Neural cell (in vitro differentiated cells): ENCODE data around the gene ROCK2. TPM values are rescaled to one million over a fixed set of nuclear protein-coding genes. Genes with fewer than 3 reads are reported as not detected.

Experiments used
- H2AFZ ChIP-seq: fragments of 200-600, 300-800 bp; sonication (generic), shearing (Covaris generic); 2 replicates; pipeline ENCODE4 v1.6.0; 2014; ENCODE audit warnings: low read depth, mild to moderate bottlenecking, antibody characterized with exemption, low read length, moderate library complexity
- H3F3A ChIP-seq: fragments of 200-600 bp; shearing (Covaris generic); 2 replicates; pipeline ENCODE4 v1.6.1; 2016; ENCODE audit warnings: mild to moderate bottlenecking, moderate library complexity, mixed read lengths, antibody characterized with exemption, low read length; ENCODE audit not compliant: insufficient read depth, poor library complexity, severe bottlenecking
- H3K27ac ChIP-seq: fragments of 200-600, 300-800 bp; sonication (generic), shearing (Covaris generic); 2 replicates; pipeline ENCODE4 v1.5.1; 2014; ENCODE audit warnings: mild to moderate bottlenecking, low read length, moderate library complexity
- H3K27me3 ChIP-seq: fragments of 300-800, 200-600 bp; sonication (generic), shearing (Covaris generic); 2 replicates; pipeline ENCODE4 v1.6.0; 2014; ENCODE audit warnings: mild to moderate bottlenecking, low read depth, low read length, moderate library complexity; ENCODE audit not compliant: insufficient read depth
- H3K36me3 ChIP-seq: fragments of 300-800, 200-600 bp; sonication (generic), shearing (Covaris generic); 2 replicates; pipeline ENCODE4 v1.5.1; 2014; ENCODE audit warnings: mild to moderate bottlenecking, antibody characterized with exemption, low read length, moderate library complexity; ENCODE audit not compliant: insufficient read depth
- H3K4me2 ChIP-seq: fragments of 300-800, 200-600 bp; sonication (generic), shearing (Covaris generic); 2 replicates; pipeline ENCODE4 v1.6.0; 2014; ENCODE audit warnings: mild to moderate bottlenecking, low read length
- H3K4me3 ChIP-seq: fragments of 300-800, 200-600 bp; sonication (generic), shearing (Covaris generic); 2 replicates; pipeline ENCODE4 v1.5.1; 2014; ENCODE audit warnings: mild to moderate bottlenecking, low read length, moderate library complexity
- H3K79me2 ChIP-seq: fragments of 200-600 bp; shearing (Covaris generic); replicated peaks from 2 replicates; pipeline ENCODE4 v1.6.0; 2014; ENCODE audit warnings: mild to moderate bottlenecking, low read length, moderate library complexity; ENCODE audit not compliant: insufficient read depth
- H3K9ac ChIP-seq: fragments of 300-800, 200-600 bp; sonication (generic), shearing (Covaris generic); 2 replicates; pipeline ENCODE4 v1.6.1; 2016; ENCODE audit warnings: mild to moderate bottlenecking, low read length, mixed read lengths
- H3K9me2 ChIP-seq: fragments of 200-600 bp; shearing (Covaris generic); 2 replicates; pipeline ENCODE4 v1.6.1; 2016; ENCODE audit warnings: mild to moderate bottlenecking, low read length, mixed read lengths; ENCODE audit not compliant: insufficient read depth
- H3K9me3 ChIP-seq: fragments of 200-600, 300-800 bp; sonication (generic), shearing (Covaris generic); 2 replicates; pipeline ENCODE4 v1.6.1; 2016; ENCODE audit warnings: mild to moderate bottlenecking, mixed run types, low read length, moderate library complexity, mixed read lengths
- H4K20me1 ChIP-seq: fragments of 200-600 bp; shearing (Covaris generic); 2 replicates; pipeline ENCODE4 v1.6.1; 2016; ENCODE audit warnings: mild to moderate bottlenecking, mixed run types; ENCODE audit not compliant: insufficient read depth
- EP300 ChIP-seq: fragments of 450-650 bp; conservative IDR thresholded peaks from 2 replicates; pipeline ENCODE4 v1.6.1; 2014; ENCODE audit warnings: antibody characterized with exemption, mild to moderate bottlenecking, moderate library complexity; ENCODE audit not compliant: poor library complexity, severe bottlenecking
- EZH2 ChIP-seq: fragments of 200-600, 300-800 bp; shearing (Covaris generic), sonication (generic); IDR thresholded peaks from 2 replicates; pipeline ENCODE4 v1.6.1; 2014; ENCODE audit warnings: antibody characterized with exemption, low read length, borderline replicate concordance, mild to moderate bottlenecking; ENCODE audit not compliant: insufficient read depth, poor library complexity, severe bottlenecking
- MXI1 ChIP-seq: fragments of 450-650 bp; conservative IDR thresholded peaks from 2 replicates; pipeline ENCODE4 v1.6.1; 2014; ENCODE audit warnings: antibody characterized with exemption, mild to moderate bottlenecking; ENCODE audit not compliant: poor library complexity, severe bottlenecking
- RAD21 ChIP-seq: fragments of 450-650 bp; conservative IDR thresholded peaks from 2 replicates; pipeline ENCODE4 v1.6.1; 2014; ENCODE audit warnings: antibody characterized with exemption, mild to moderate bottlenecking, moderate library complexity
- REST ChIP-seq: IDR thresholded peaks from 2 replicates; pipeline ENCODE4 v1.6.1; 2012; ENCODE audit warnings: borderline replicate concordance
- SMC3 ChIP-seq: fragments of 450-650 bp; conservative IDR thresholded peaks from 2 replicates; pipeline ENCODE4 v1.6.1; 2014; ENCODE audit warnings: antibody characterized with exemption, mild to moderate bottlenecking, moderate library complexity; ENCODE audit not compliant: poor library complexity
- TAF1 ChIP-seq: IDR thresholded peaks from 2 replicates; pipeline ENCODE4 v1.6.1; 2012; ENCODE audit warnings: low read depth
- polyA plus RNA-seq: library from polyadenylated mRNA; depleted of rRNA; stranded (reverse); fragments of >200 nt; gene quantifications from 2 replicates; pipeline ENCODE4 v1.2.3, GENCODE V29; 2014
- TF ChIP-seq, protein P1 (sequence below): fragments of 450-650 bp; IDR thresholded peaks from 2 replicates; pipeline ENCODE4 v1.5.1; 2014; ENCODE audit warnings: antibody characterized with exemption, mild to moderate bottlenecking, moderate library complexity; ENCODE audit not compliant: poor library complexity, severe bottlenecking

ROCK2 gene
- polyA plus RNA-seq, 1 donor from 2014 or later, result 25.7 TPM

DNA sequence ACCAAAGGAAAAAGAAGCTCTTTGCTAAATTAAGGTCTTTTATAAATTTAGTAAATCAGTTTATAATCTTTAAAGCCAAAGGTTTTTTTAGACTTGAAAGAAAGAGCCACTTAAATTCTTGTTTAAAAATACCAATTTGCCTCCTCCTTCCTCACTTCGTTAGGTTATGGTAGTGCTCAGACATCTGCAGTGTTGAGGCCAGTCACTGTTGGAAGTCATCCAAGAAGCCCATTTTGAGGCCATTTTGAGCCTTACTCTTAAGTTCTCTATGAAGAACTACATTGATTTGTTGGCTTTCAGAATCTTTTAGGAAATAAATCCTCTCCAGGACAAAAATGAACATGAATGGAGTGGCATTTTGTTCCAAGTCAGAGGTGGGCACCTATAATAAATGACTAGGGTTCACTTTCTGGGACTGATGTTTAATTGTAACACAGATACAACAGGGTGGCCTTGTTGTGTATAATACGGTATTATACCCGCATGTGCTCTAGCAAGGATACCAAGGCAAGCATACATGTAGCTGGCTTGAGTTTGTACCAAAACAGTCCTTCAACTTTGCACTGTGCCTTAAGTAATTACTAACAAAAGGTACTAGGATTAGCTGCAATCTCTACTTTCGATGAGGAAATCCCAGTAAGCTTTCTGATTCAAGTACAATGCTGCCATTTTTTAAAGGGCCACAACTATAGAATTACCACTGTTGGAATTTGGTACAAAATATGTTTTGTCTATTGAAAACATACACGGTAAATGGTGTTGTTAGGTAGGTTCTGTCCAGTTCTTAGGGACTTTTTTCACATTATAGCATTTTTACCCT lies 166.4 kb downstream of the ROCK2 start:
- Histone ChIP-seq H3F3A (no peaks in the 10 kb centered on the region), H3K9me2 (no peaks in the 10 kb centered on the region), H3K9ac (no peak overlapping the region), H3K9me3 (no peaks in the 10 kb centered on the region), H4K20me1 (no peaks in the 10 kb centered on the region), H3K27me3 (no peaks in the 10 kb centered on the region), H3K79me2 (no peaks in the 10 kb centered on the region), H3K4me2 (no peak overlapping the region), H3K36me3 (peaks cover 2% of the 10 kb centered on the region), H2AFZ (no peak overlapping the region), H3K4me3 (no peak overlapping the region), H3K27ac (no peak overlapping the region)
- no peak for TF ChIP-seq SMC3
- TF ChIP-seq EP300, result no peak
- TF ChIP-seq REST, result no peak
- TF ChIP-seq, protein P1, sequence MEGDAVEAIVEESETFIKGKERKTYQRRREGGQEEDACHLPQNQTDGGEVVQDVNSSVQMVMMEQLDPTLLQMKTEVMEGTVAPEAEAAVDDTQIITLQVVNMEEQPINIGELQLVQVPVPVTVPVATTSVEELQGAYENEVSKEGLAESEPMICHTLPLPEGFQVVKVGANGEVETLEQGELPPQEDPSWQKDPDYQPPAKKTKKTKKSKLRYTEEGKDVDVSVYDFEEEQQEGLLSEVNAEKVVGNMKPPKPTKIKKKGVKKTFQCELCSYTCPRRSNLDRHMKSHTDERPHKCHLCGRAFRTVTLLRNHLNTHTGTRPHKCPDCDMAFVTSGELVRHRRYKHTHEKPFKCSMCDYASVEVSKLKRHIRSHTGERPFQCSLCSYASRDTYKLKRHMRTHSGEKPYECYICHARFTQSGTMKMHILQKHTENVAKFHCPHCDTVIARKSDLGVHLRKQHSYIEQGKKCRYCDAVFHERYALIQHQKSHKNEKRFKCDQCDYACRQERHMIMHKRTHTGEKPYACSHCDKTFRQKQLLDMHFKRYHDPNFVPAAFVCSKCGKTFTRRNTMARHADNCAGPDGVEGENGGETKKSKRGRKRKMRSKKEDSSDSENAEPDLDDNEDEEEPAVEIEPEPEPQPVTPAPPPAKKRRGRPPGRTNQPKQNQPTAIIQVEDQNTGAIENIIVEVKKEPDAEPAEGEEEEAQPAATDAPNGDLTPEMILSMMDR, result no peak

- H3K79me2 ChIP-seq, result no peaks in the 10 kb centered on the region
- no peaks in the 10 kb centered on the region for H3F3A ChIP-seq
- H2AFZ ChIP-seq, result no peak overlapping the region
- no peaks in the 10 kb centered on the region for H3K9me2 ChIP-seq
- no peak overlapping the region for H3K9ac ChIP-seq
- no peak overlapping the region for H3K4me3 ChIP-seq
- no peaks in the 10 kb centered on the region for H3K9me3 ChIP-seq
- TF ChIP-seq MXI1 (no peak), TAF1 (no peak), EZH2 (no peak), RAD21 (no peak)
- H3K36me3 ChIP-seq, result no peaks in the 10 kb centered on the region
- H4K20me1 ChIP-seq, result no peaks in the 10 kb centered on the region
- H3K4me2 ChIP-seq, result no peak overlapping the region
- H3K27me3 ChIP-seq, result no peaks in the 10 kb centered on the region
- H3K27ac ChIP-seq, result no peak overlapping the region
Measured at GRCh38 chr2:11175293-11175795, 169.1 kb downstream of the ROCK2 start.
